HepG2 (cell line): ENCODE data around the gene PPP3CB. TPM values are rescaled to one million over a fixed set of nuclear protein-coding genes. Genes with fewer than 3 reads are reported as not detected.
A peak's percentile ranks its signal among the peaks of the same experiment; 100 is the strongest.

Experiments
- ATAC-seq: fragments of 200-7000 bp; cut with Tn5 transposase; 3 replicates; pipeline ENCODE4 v1.9.1; 2020; ENCODE audit warnings: mild to moderate bottlenecking, moderate library complexity
- BruUV-seq: library from RNA; stranded (reverse); fragments of 400-500 nt; replicated peaks from 2 replicates; lab custom pipeline; 2021; lab: Mats Ljungman, UMichigan
- CTCF ChIA-PET: fragments of 300-600 bp; formaldehyde crosslinking; extraction: SDS; loops from one replicate; lab custom pipeline; 2021; ENCODE audit warnings: low total read pairs, inconsistent platforms, low intra/inter-chr PET ratio; lab: Yijun Ruan, JAX
- POLR2A ChIA-PET: fragments of 350-600 bp; sonication (Branson Sonifier 250); formaldehyde crosslinking; loops from one replicate; lab custom pipeline; 2020; ENCODE audit warnings: antibody characterized with exemption, inconsistent platforms; lab: Yijun Ruan, JAX
- DNase-seq: peaks from one replicate; pipeline ENCODE4 v3.0.0-alpha.2; 2015; ENCODE audit warnings: low spot score
- FAIRE-seq: peaks from 3 replicates; lab custom pipeline; 2011; peaks lifted over from hg19 to GRCh38; lab: Jason Lieb, UNC
- H2AFZ ChIP-seq: one replicate; pipeline ENCODE4 v1.6.1; 2011; ENCODE audit warnings: low read length, inconsistent platforms
- H3K27ac ChIP-seq: fragments of 300-600 bp; 3 replicates; pipeline ENCODE4 v1.8.0; 2011; ENCODE audit warnings: mixed run types, mild to moderate bottlenecking, mixed read lengths, low read length, inconsistent platforms; ENCODE audit not compliant: insufficient read depth; ENCODE audit errors: extremely low read length
- H3K27me3 ChIP-seq, 2 experiments: fragments of 200-600 bp in 1 of 2; 2 replicates in 1 of 2; 3 replicates in 1 of 2; pipeline versions ENCODE4 v1.6.0 to v1.8.0; 2011; ENCODE audit warnings: low read length in 2 of 2, mild to moderate bottlenecking in 2 of 2, moderate library complexity in 2 of 2, inconsistent platforms in 1 of 2; ENCODE audit not compliant: insufficient read depth in 2 of 2, control insufficient read depth in 1 of 2
- H3K36me3 ChIP-seq, 2 experiments: fragments of 200-600 bp in 1 of 2; replicated peaks in 1 of 2; 2 replicates in 1 of 2; 3 replicates in 1 of 2; pipeline versions ENCODE4 v1.5.1 to v1.8.0; 2011; ENCODE audit warnings: low read length in 2 of 2, inconsistent platforms in 1 of 2; ENCODE audit not compliant: insufficient read depth in 2 of 2, control insufficient read depth in 1 of 2
- H3K4me1 ChIP-seq: 2 replicates; pipeline ENCODE4 v1.5.1; 2012; ENCODE audit warnings: low read length, inconsistent platforms; ENCODE audit not compliant: insufficient read depth
- H3K4me2 ChIP-seq: 2 replicates; pipeline ENCODE4 v1.6.0; 2011; ENCODE audit warnings: low read depth, low read length, inconsistent platforms
- H3K4me3 ChIP-seq, 3 experiments: fragments of 200-600 bp in 1 of 3; sonication (generic), shearing (Covaris generic) in 1 of 3; replicated peaks in 1 of 3; 2 replicates each; pipeline ENCODE4 v1.5.1; 2011 to 2016; ENCODE audit warnings: low read length in 3 of 3, inconsistent platforms in 2 of 3, low read depth in 2 of 3, mild to moderate bottlenecking in 2 of 3, control low read depth in 1 of 3, mixed read lengths in 1 of 3; ENCODE audit not compliant: insufficient read depth in 1 of 3
- H3K79me2 ChIP-seq: one replicate; pipeline ENCODE4 v1.6.1; 2011; ENCODE audit warnings: low read length, inconsistent platforms; ENCODE audit not compliant: insufficient read depth
- H3K9ac ChIP-seq: 2 replicates; pipeline ENCODE4 v1.6.0; 2011; ENCODE audit warnings: mild to moderate bottlenecking, low read depth, low read length, inconsistent platforms; ENCODE audit not compliant: insufficient read depth
- H3K9me3 ChIP-seq: 2 replicates; pipeline ENCODE4 v1.5.1; 2012; ENCODE audit warnings: mild to moderate bottlenecking, low read length
- H4K20me1 ChIP-seq: 2 replicates; pipeline ENCODE4 v1.6.0; 2011; ENCODE audit warnings: inconsistent platforms, mild to moderate bottlenecking, low read length, moderate library complexity; ENCODE audit not compliant: insufficient read depth
- ARID2 ChIP-seq: sonication (generic); formaldehyde crosslinking; IDR thresholded peaks from 2 replicates; pipeline ENCODE4 v1.8.1; 2022; ENCODE audit warnings: mild to moderate bottlenecking, missing genetic modification reagents, borderline replicate concordance
- CC2D1A ChIP-seq: sonication (generic); formaldehyde crosslinking; IDR thresholded peaks from 2 replicates; pipeline ENCODE4 v1.8.1; 2023; ENCODE audit warnings: mild to moderate bottlenecking, missing genetic modification reagents
- CEBPG ChIP-seq: IDR thresholded peaks from 2 replicates; pipeline ENCODE4 v1.6.1; 2016
- ELF3 ChIP-seq: IDR thresholded peaks from 2 replicates; pipeline ENCODE4 v1.6.1; 2016; ENCODE audit warnings: missing genetic modification reagents, missing compliant biosample characterization
- FOXC1 ChIP-seq: sonication (generic); formaldehyde crosslinking; IDR thresholded peaks from 2 replicates; pipeline ENCODE4 v1.8.0; 2022; ENCODE audit warnings: mild to moderate bottlenecking, missing genetic modification reagents, borderline replicate concordance
- GFI1 ChIP-seq: sonication (generic); formaldehyde crosslinking; IDR thresholded peaks from 2 replicates; pipeline ENCODE4 v1.5.0; 2020; ENCODE audit warnings: missing genetic modification reagents, mild to moderate bottlenecking, borderline replicate concordance
- GTF2F1 ChIP-seq: fragments of 150-350 bp; IDR thresholded peaks from 2 replicates; pipeline ENCODE4 v1.6.1; 2014; ENCODE audit warnings: low read length
- HNF4A ChIP-seq: sonication (generic); formaldehyde crosslinking; IDR thresholded peaks from 2 replicates; pipeline ENCODE4 v1.4.0; 2020; ENCODE audit warnings: missing genetic modification reagents
- MTF2 ChIP-seq: sonication (generic); formaldehyde crosslinking; IDR thresholded peaks from 2 replicates; pipeline ENCODE4 v1.5.0; 2020; ENCODE audit warnings: missing genetic modification reagents, borderline replicate concordance
- MXI1 ChIP-seq: IDR thresholded peaks from 3 replicates; pipeline ENCODE4 v1.6.1; 2012; ENCODE audit warnings: low read depth, low read length, inconsistent platforms, borderline replicate concordance
- PPARG ChIP-seq: conservative IDR thresholded peaks from 2 replicates; pipeline ENCODE4 v1.6.1; 2016; ENCODE audit warnings: missing biosample characterization, missing genetic modification reagents
- RAD51 ChIP-seq: fragments of 450-650 bp; IDR thresholded peaks from 2 replicates; pipeline ENCODE4 v1.6.1; 2016; ENCODE audit warnings: borderline replicate concordance
- SMAD3 ChIP-seq: sonication (generic); formaldehyde crosslinking; IDR thresholded peaks from 2 replicates; pipeline ENCODE4 v1.4.0; 2020; ENCODE audit warnings: missing genetic modification reagents
- TCF7 ChIP-seq: sonication (generic); IDR thresholded peaks from 2 replicates; pipeline ENCODE4 v1.6.1; 2016; ENCODE audit warnings: antibody characterized with exemption, low read depth
- YEATS4 ChIP-seq: sonication (generic); formaldehyde crosslinking; IDR thresholded peaks from 2 replicates; pipeline ENCODE4 v1.4.0; 2020; ENCODE audit warnings: missing genetic modification reagents, borderline replicate concordance
- ZFP41 ChIP-seq: sonication (generic); formaldehyde crosslinking; IDR thresholded peaks from 2 replicates; pipeline ENCODE4 v1.4.0; 2020; ENCODE audit warnings: mild to moderate bottlenecking, missing genetic modification reagents, borderline replicate concordance
- ZNF20 ChIP-seq: sonication (generic); formaldehyde crosslinking; IDR thresholded peaks from 2 replicates; pipeline ENCODE4 v1.4.0; 2020; ENCODE audit warnings: mild to moderate bottlenecking, moderate library complexity, missing genetic modification reagents
- ZNF484 ChIP-seq: sonication (generic); formaldehyde crosslinking; IDR thresholded peaks from 2 replicates; pipeline ENCODE4 v1.5.1; 2020; ENCODE audit warnings: mild to moderate bottlenecking, low read depth, missing genetic modification reagents, borderline replicate concordance
- WGBS: methylation state at CpG from one replicate; pipeline ENCODE4 v1.1.6; 2017; ENCODE audit warnings: low lambda C conversion rate; 5-methylcytosine and 5-hydroxymethylcytosine counted together
- in situ Hi-C: cut with HindIII; loops from 2 replicates; pipeline ENCODE4 v1.10.0; 2017; ENCODE audit warnings: low pct_unique_long_range_greater_than_20kb; ENCODE audit not compliant: extremely low pct_ligation_motif_present
- intact Hi-C: fragments of 100-400 bp; cut with micrococcal nuclease; formaldehyde crosslinking; loops from one replicate; pipeline ENCODE4 v1.10.0; 2022; ENCODE audit not compliant: unreplicated experiment
- polyA plus RNA-seq, 8 experiments: library from polyadenylated mRNA; depleted of rRNA in 3 of 8; stranded (reverse) in 7 of 8; unstranded in 1 of 8; fragments of >200 nt; fragmentation: Illumina TruSeq in 4 of 8; extraction: Trizol in 4 of 8; gene quantifications; 2 replicates each; pipeline versions ENCODE4 v1.2.1 to v1.2.3, GENCODE V29; 2011 to 2016; ENCODE audit warnings: low read depth in 4 of 8, missing spikeins in 1 of 8, mixed read lengths in 1 of 8; ENCODE audit not compliant: insufficient read depth in 1 of 8
- total RNA-seq, 5 experiments: library from RNA; depleted of rRNA; stranded (reverse); fragments of >200 nt; fragmentation: Illumina TruSeq; extraction: Trizol; gene quantifications; 2 replicates each; pipeline ENCODE4 v1.2.3, GENCODE V29; 2016; ENCODE audit warnings: low read depth in 1 of 5
- TF ChIP-seq, protein P1 (sequence below): IDR thresholded peaks from 2 replicates; pipeline ENCODE4 v1.6.1; 2016; ENCODE audit warnings: mild to moderate bottlenecking
- TF ChIP-seq, protein P2 (sequence below): IDR thresholded peaks from 2 replicates; pipeline ENCODE4 v1.6.1; 2016; ENCODE audit warnings: control low read depth
- TF ChIP-seq, protein P3 (sequence below): sonication (generic); formaldehyde crosslinking; IDR thresholded peaks from 2 replicates; pipeline ENCODE4 v1.4.0; 2020; ENCODE audit warnings: missing genetic modification reagents; ENCODE audit errors: not compliant biosample characterization

Gene PPP3CB
- total and polyA plus RNA-seq, 2 of the 13 experiments (the other 11 are each of a cell fraction or from before 2014, with no cell fraction given): 8.7 to 11.4 TPM

GRCh38 chr10:73529089-73529832, 33.4 kb upstream of the PPP3CB start (continued):
- TF ChIP-seq ZNF20 (CRISPR knock-in tag) (no peak), HNF4A (peak; percentile 69), MXI1 (peak; percentile 45; the same call in 1 of the 3 replicates), CC2D1A (no peak), CEBPG (CRISPR knock-in tag) (peak; percentile 38), YEATS4 (no peak), RAD51 (no peak), ZNF484 (CRISPR knock-in tag) (no peak), SMAD3 (CRISPR knock-in tag) (0 out of 2 replicates have a peak, but pooled peaks have one; percentile 49), ARID2 (CRISPR knock-in tag) (no peak)
- TF ChIP-seq, protein P1, sequence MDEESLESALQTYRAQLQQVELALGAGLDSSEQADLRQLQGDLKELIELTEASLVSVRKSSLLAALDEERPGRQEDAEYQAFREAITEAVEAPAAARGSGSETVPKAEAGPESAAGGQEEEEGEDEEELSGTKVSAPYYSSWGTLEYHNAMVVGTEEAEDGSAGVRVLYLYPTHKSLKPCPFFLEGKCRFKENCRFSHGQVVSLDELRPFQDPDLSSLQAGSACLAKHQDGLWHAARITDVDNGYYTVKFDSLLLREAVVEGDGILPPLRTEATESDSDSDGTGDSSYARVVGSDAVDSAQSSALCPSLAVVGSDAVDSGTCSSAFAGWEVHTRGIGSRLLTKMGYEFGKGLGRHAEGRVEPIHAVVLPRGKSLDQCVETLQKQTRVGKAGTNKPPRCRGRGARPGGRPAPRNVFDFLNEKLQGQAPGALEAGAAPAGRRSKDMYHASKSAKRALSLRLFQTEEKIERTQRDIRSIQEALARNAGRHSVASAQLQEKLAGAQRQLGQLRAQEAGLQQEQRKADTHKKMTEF: 0 out of 2 replicates have a peak, but pooled peaks have one; percentile 21
- TF ChIP-seq, protein P2, sequence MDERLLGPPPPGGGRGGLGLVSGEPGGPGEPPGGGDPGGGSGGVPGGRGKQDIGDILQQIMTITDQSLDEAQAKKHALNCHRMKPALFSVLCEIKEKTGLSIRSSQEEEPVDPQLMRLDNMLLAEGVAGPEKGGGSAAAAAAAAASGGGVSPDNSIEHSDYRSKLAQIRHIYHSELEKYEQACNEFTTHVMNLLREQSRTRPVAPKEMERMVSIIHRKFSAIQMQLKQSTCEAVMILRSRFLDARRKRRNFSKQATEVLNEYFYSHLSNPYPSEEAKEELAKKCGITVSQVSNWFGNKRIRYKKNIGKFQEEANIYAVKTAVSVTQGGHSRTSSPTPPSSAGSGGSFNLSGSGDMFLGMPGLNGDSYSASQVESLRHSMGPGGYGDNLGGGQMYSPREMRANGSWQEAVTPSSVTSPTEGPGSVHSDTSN: no peak

GRCh38 chr10:73522263-73522662, 26.4 kb upstream of the PPP3CB start:
- H3K4me2 ChIP-seq: no peak overlapping the region
- no peak overlapping the region for H3K27ac ChIP-seq
- WGBS: 96% methylated on average over 1 of the region's 1 CpG
- H3K27me3 ChIP-seq: no peaks in the 10 kb centered on the region
- H3K4me1 ChIP-seq: no peaks in the 10 kb centered on the region
- no peak overlapping the region for H3K9ac ChIP-seq
- no peaks in the 10 kb centered on the region for H4K20me1 ChIP-seq
- CTCF ChIA-PET: no interaction called here
- H3K36me3 ChIP-seq: peaks cover 17 to 42% of the 10 kb centered on the region in 2 experiments; a peak in 4 of 5 replicates
- in situ Hi-C loops: no loop called here
- BruUV-seq: no TSS peak
- H3K9me3 ChIP-seq: no peaks in the 10 kb centered on the region
- ATAC-seq (no peak), DNase-seq (no peak), FAIRE-seq (no peak)
- no peak overlapping the region for H2AFZ ChIP-seq
- intact Hi-C loops: no loop called here
- no peak overlapping the region for H3K4me3 ChIP-seq
- POLR2A ChIA-PET: no interaction called here
- H3K79me2 ChIP-seq: no peaks in the 10 kb centered on the region
- TF ChIP-seq ZFP41 (CRISPR knock-in tag) (no peak), TCF7 (no peak), ELF3 (no peak), FOXC1 (CRISPR knock-in tag) (no peak), GFI1 (CRISPR knock-in tag) (no peak), PPARG (no peak), HNF4A (no peak), MTF2 (CRISPR knock-in tag) (no peak), GTF2F1 (no peak)
- TF ChIP-seq, protein P3, sequence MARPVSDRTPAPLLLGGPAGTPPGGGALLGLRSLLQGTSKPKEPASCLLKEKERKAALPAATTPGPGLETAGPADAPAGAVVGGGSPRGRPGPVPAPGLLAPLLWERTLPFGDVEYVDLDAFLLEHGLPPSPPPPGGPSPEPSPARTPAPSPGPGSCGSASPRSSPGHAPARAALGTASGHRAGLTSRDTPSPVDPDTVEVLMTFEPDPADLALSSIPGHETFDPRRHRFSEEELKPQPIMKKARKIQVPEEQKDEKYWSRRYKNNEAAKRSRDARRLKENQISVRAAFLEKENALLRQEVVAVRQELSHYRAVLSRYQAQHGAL (CRISPR knock-in tag): no peak
